ENCODE measurements around the gene DNM1. TPM values are rescaled to one million over a fixed set of nuclear protein-coding genes. Genes with fewer than 3 reads are reported as not detected.

DNM1 gene
- total RNA-seq, result 1 to 10 TPM in 1 of 2 experiments, under 1 TPM in 1; 0.60 to 1.0 TPM

- no peaks in the 10 kb centered on the region for H3K36me3 Mint-ChIP-seq (ENCODE audit: low read depth)
- peaks cover 10% of the 10 kb centered on the region for H3K4me1 Mint-ChIP-seq
- peak within 1 kb of the TSS; percentile 73 for H3K27ac Mint-ChIP-seq
- no peaks in the 10 kb centered on the region for H3K9me3 Mint-ChIP-seq
- H3K4me3 Mint-ChIP-seq, result peak within 1 kb of the TSS; percentile 70
- peaks cover 24% of the 10 kb centered on the region for H3K27me3 Mint-ChIP-seq
- POLR2A ChIA-PET, result no interaction called here
- CTCF ChIA-PET, result interaction anchor here (1.0 to 1.1 kb wide), 3 partner anchors 8 to 19 kb away, joined by 3 to 7 read pairs (median 3); no protein-coding TSS in a partner anchor
- DNase-seq, result peak; percentile 72
These were observed at the start of gene DNM1 for GRCh38 chr9:128203024-128203706. TSS of gene DNM1 (plus strand) at chr9:128203379. CDS start at chr9:128203471, 92 bp downstream.

GRCh38 chr9:128153947-128154695, 49.1 kb upstream of the DNM1 start:
- H3K27me3 Mint-ChIP-seq, result peaks cover 4% of the 10 kb centered on the region
- POLR2A ChIA-PET, result no interaction called here
- CTCF ChIA-PET, result interaction anchor here (0.6 kb wide), 1 partner anchor 95 kb away, joined by 3 read pairs; no protein-coding TSS in a partner anchor
- H3K9me3 Mint-ChIP-seq, result no peaks in the 10 kb centered on the region
- H3K4me1 Mint-ChIP-seq, result peaks cover 6% of the 10 kb centered on the region
- H3K4me3 Mint-ChIP-seq, result no peak overlapping the region
- no peaks in the 10 kb centered on the region for H3K36me3 Mint-ChIP-seq (ENCODE audit: low read depth)
- no peak overlapping the region for H3K27ac Mint-ChIP-seq
- DNase-seq, result no peak

- H3K4me3 Mint-ChIP-seq, result no peak overlapping the region
- ChIA-PET CTCF (no interaction called here), POLR2A (no interaction called here)
- H3K4me1 Mint-ChIP-seq, result peaks cover 9% of the 10 kb centered on the region
- H3K27ac Mint-ChIP-seq, result peak overlapping the region; percentile 36
- H3K9me3 Mint-ChIP-seq, result no peaks in the 10 kb centered on the region
- H3K36me3 Mint-ChIP-seq (ENCODE audit: low read depth), result no peaks in the 10 kb centered on the region
- H3K27me3 Mint-ChIP-seq, result peaks cover 4% of the 10 kb centered on the region
- DNase-seq, result no peak
These were observed 47.3 kb upstream of the DNM1 start for GRCh38 chr9:128155736-128156500.

GRCh38 chr9:128159522-128159783, 43.7 kb upstream of the DNM1 start:
- POLR2A ChIA-PET, result no interaction called here
- H3K27me3 Mint-ChIP-seq, result peaks cover 4% of the 10 kb centered on the region
- H3K4me3 Mint-ChIP-seq, result peak overlapping the region; percentile 79
- H3K4me1 Mint-ChIP-seq, result peaks cover 27% of the 10 kb centered on the region
- peak overlapping the region; percentile 95 for H3K27ac Mint-ChIP-seq
- H3K36me3 Mint-ChIP-seq (ENCODE audit: low read depth), result peaks cover 11% of the 10 kb centered on the region
- peak; percentile 75 for DNase-seq
- CTCF ChIA-PET, result interaction anchor here (0.7 to 1.3 kb wide), 5 partner anchors 16 to 84 kb away, joined by 3 to 4 read pairs (median 3); no protein-coding TSS in a partner anchor
- no peaks in the 10 kb centered on the region for H3K9me3 Mint-ChIP-seq

GRCh38 chr9:128159784-128160602, 43.2 kb upstream of the DNM1 start, which contains the start of gene BBLN:
TSS of gene BBLN (plus strand) at chr9:128160265. CDS start at chr9:128160408, 143 bp downstream.
- Mint-ChIP-seq H3K9me3 (no peaks in the 10 kb centered on the region), H3K4me1 (peaks cover 27% of the 10 kb centered on the region), H3K36me3 (ENCODE audit: low read depth) (peaks cover 14% of the 10 kb centered on the region), H3K27me3 (peaks cover 4% of the 10 kb centered on the region), H3K27ac (peak within 1 kb of the TSS; percentile 95), H3K4me3 (peak within 1 kb of the TSS; percentile 79)
- DNase-seq, result peak; percentile 94
- CTCF ChIA-PET, result interaction anchor here (0.7 to 1.3 kb wide), 7 partner anchors 14 to 83 kb away, joined by 3 to 4 read pairs (median 3); no protein-coding TSS in a partner anchor
- POLR2A ChIA-PET, result no interaction called here

- Mint-ChIP-seq H3K27ac (peak overlapping the region; percentile 95), H3K4me1 (peaks cover 27% of the 10 kb centered on the region), H3K9me3 (no peaks in the 10 kb centered on the region), H3K4me3 (peak overlapping the region; percentile 79), H3K36me3 (ENCODE audit: low read depth) (peaks cover 14% of the 10 kb centered on the region), H3K27me3 (peaks cover 3% of the 10 kb centered on the region)
- peak; percentile 44 for DNase-seq
- POLR2A ChIA-PET, result no interaction called here
- CTCF ChIA-PET, result interaction anchor here (1.0 to 1.2 kb wide), 3 partner anchors 14 to 29 kb away, joined by 3 read pairs; no protein-coding TSS in a partner anchor
These were observed 42.6 kb upstream of the DNM1 start for GRCh38 chr9:128160603-128160987.

GRCh38 chr9:128161215-128161902, 41.8 kb upstream of the DNM1 start:
- Mint-ChIP-seq H3K4me3 (peak overlapping the region; percentile 79), H3K4me1 (peaks cover 27% of the 10 kb centered on the region), H3K36me3 (ENCODE audit: low read depth) (peaks cover 18% of the 10 kb centered on the region), H3K27me3 (no peaks in the 10 kb centered on the region), H3K27ac (peak overlapping the region; percentile 95), H3K9me3 (no peaks in the 10 kb centered on the region)
- ChIA-PET CTCF (interaction anchor here (1.0 to 1.1 kb wide), 2 partner anchors 13 to 28 kb away, joined by 3 read pairs; no protein-coding TSS in a partner anchor), POLR2A (no interaction called here)
- DNase-seq, result no peak

- H3K4me3 Mint-ChIP-seq, result peak overlapping the region; percentile 48
- no peak for DNase-seq
- H3K4me1 Mint-ChIP-seq, result peaks cover 27% of the 10 kb centered on the region
- ChIA-PET POLR2A (no interaction called here), CTCF (no interaction called here)
- H3K36me3 Mint-ChIP-seq (ENCODE audit: low read depth), result peaks cover 26% of the 10 kb centered on the region
- H3K27me3 Mint-ChIP-seq, result no peaks in the 10 kb centered on the region
- H3K9me3 Mint-ChIP-seq, result no peaks in the 10 kb centered on the region
- no peak overlapping the region for H3K27ac Mint-ChIP-seq
These were observed 40.8 kb upstream of the DNM1 start for GRCh38 chr9:128162215-128163026.

- Mint-ChIP-seq H3K36me3 (ENCODE audit: low read depth) (peaks cover 28% of the 10 kb centered on the region), H3K27ac (no peak overlapping the region), H3K9me3 (no peaks in the 10 kb centered on the region), H3K27me3 (no peaks in the 10 kb centered on the region), H3K4me3 (no peak overlapping the region), H3K4me1 (peaks cover 27% of the 10 kb centered on the region)
- ChIA-PET CTCF (no interaction called here), POLR2A (no interaction called here)
- DNase-seq, result no peak
These were observed 40.1 kb upstream of the DNM1 start for GRCh38 chr9:128163027-128163515.

GRCh38 chr9:128163523-128164306, 39.5 kb upstream of the DNM1 start:
- no peak overlapping the region for H3K4me3 Mint-ChIP-seq
- ChIA-PET CTCF (no interaction called here), POLR2A (no interaction called here)
- peaks cover 31% of the 10 kb centered on the region for H3K36me3 Mint-ChIP-seq (ENCODE audit: low read depth)
- no peak overlapping the region for H3K27ac Mint-ChIP-seq
- H3K4me1 Mint-ChIP-seq, result peaks cover 27% of the 10 kb centered on the region
- no peaks in the 10 kb centered on the region for H3K27me3 Mint-ChIP-seq
- no peaks in the 10 kb centered on the region for H3K9me3 Mint-ChIP-seq
- DNase-seq, result no peak

Measured in activated CD4-positive, alpha-beta T cell treated with anti-CD3 and anti-CD28 coated beads, Interleukin-2, amount 10 ng/mL, durations not matched to agents 7 days and 5 days (primary cell).